HG03039 (cell line): ENCODE results near the gene SEL1L3.
A peak's percentile ranks its signal among the peaks of the same experiment; 100 is the strongest.

Experiments used
- ATAC-seq: cut with Tn5 transposase; IDR thresholded peaks from one replicate; pipeline ENCODE4 v1.9.1; 2021; ENCODE audit warnings: mild to moderate bottlenecking, moderate library complexity; ENCODE audit not compliant: unreplicated experiment

Gene SEL1L3

GRCh38 chr4:25857403-25857802, 5.4 kb downstream of the SEL1L3 start:
- no peak for ATAC-seq

GRCh38 chr4:25856756-25857155, 6.0 kb downstream of the SEL1L3 start:
- ATAC-seq: no peak

- no peak for ATAC-seq
Measured at GRCh38 chr4:25852103-25852502, 10.7 kb downstream of the SEL1L3 start.

GRCh38 chr4:25847329-25847728, 15.5 kb downstream of the SEL1L3 start:
- ATAC-seq: no peak

- no peak for ATAC-seq
Measured at GRCh38 chr4:25845841-25846653, 16.7 kb downstream of the SEL1L3 start.

- ATAC-seq: no peak
Measured at GRCh38 chr4:25844961-25845712, 17.7 kb downstream of the SEL1L3 start.

GRCh38 chr4:25843340-25844097, 19.3 kb downstream of the SEL1L3 start:
- no peak for ATAC-seq

- ATAC-seq: peak; percentile 61
Measured at GRCh38 chr4:25842229-25842845, 20.5 kb downstream of the SEL1L3 start.

- no peak for ATAC-seq
Measured at GRCh38 chr4:25839687-25840086, 23.1 kb downstream of the SEL1L3 start.

GRCh38 chr4:25839233-25839632, 23.6 kb downstream of the SEL1L3 start:
- no peak for ATAC-seq

- ATAC-seq: no peak
Measured at GRCh38 chr4:25838526-25838925, 24.3 kb downstream of the SEL1L3 start.

GRCh38 chr4:25837107-25837506, 25.7 kb downstream of the SEL1L3 start:
- ATAC-seq: no peak

GRCh38 chr4:25835384-25835783, 27.4 kb downstream of the SEL1L3 start:
- ATAC-seq: no peak

- no peak for ATAC-seq
Measured at GRCh38 chr4:25834411-25835107, 28.2 kb downstream of the SEL1L3 start.

- ATAC-seq: no peak
Measured at GRCh38 chr4:25830548-25830947, 32.2 kb downstream of the SEL1L3 start.

- no peak for ATAC-seq
Measured at GRCh38 chr4:25827897-25828296, 34.9 kb downstream of the SEL1L3 start.

- ATAC-seq: no peak
Measured at GRCh38 chr4:25827373-25827772, 35.4 kb downstream of the SEL1L3 start.

- ATAC-seq: no peak
Measured at GRCh38 chr4:25826074-25826752, 36.6 kb downstream of the SEL1L3 start.

GRCh38 chr4:25823632-25824031, 39.2 kb downstream of the SEL1L3 start:
- no peak for ATAC-seq

- no peak for ATAC-seq
Measured at GRCh38 chr4:25821899-25822298, 40.9 kb downstream of the SEL1L3 start.
